CD4-positive, alpha-beta memory T cell (primary cell): Measurements from ENCODE around the gene RTKN2. TPM values are rescaled to one million over a fixed set of nuclear protein-coding genes. Genes with fewer than 3 reads are reported as not detected.
A peak's percentile ranks its signal among the peaks of the same experiment; 100 is the strongest.

Experiments used
- CTCF ChIA-PET: fragments of 350-600 bp; sonication (Branson Sonifier 250); formaldehyde crosslinking; loops from one replicate; lab custom pipeline; 2021; ENCODE audit warnings: inconsistent platforms; ENCODE audit not compliant: partially characterized antibody; lab: Charles Lee
- POLR2A ChIA-PET: fragments of 350-600 bp; sonication (Branson Sonifier 250); formaldehyde crosslinking; loops from one replicate; lab custom pipeline; 2021; ENCODE audit not compliant: partially characterized antibody; lab: Charles Lee
- DNase-seq, 5 donors: peaks; one replicate each; pipeline versions ENCODE4 v3.0.0 to v3.0.0-alpha.2; 2020 to 2022; ENCODE audit warnings: mixed read lengths in 1 of 5
- H3K27ac ChIP-seq: one replicate; pipeline ENCODE4 v1.7.0; 2013; ENCODE audit warnings: low read depth, low read length
- H3K27me3 ChIP-seq: 2 replicates; pipeline ENCODE4 v1.7.0; 2013; ENCODE audit warnings: mild to moderate bottlenecking, low read length, moderate library complexity; ENCODE audit not compliant: insufficient read depth
- H3K36me3 ChIP-seq: 2 replicates; pipeline ENCODE4 v1.7.0; 2013; ENCODE audit warnings: mild to moderate bottlenecking, low read length, moderate library complexity; ENCODE audit not compliant: insufficient read depth
- H3K4me1 ChIP-seq: 2 replicates; pipeline ENCODE4 v1.7.0; 2013; ENCODE audit warnings: mild to moderate bottlenecking, low read length, moderate library complexity; ENCODE audit not compliant: insufficient read depth
- H3K4me3 ChIP-seq, 2 donors: one replicate each; pipeline ENCODE4 v1.7.0; 2013; ENCODE audit warnings: low read length in 2 of 2, mild to moderate bottlenecking in 1 of 2
- H3K9me3 ChIP-seq, 2 donors: one replicate each; pipeline ENCODE4 v1.7.0; 2013; ENCODE audit warnings: low read length in 2 of 2, control low read depth in 1 of 2; ENCODE audit not compliant: control insufficient read depth in 1 of 2
- H3K27ac Mint-ChIP-seq, 7 donors: one replicate each; pipeline ENCODE4 v1.8.0; 2020 to 2021; ENCODE audit warnings: mixed read lengths in 7 of 7, mild to moderate bottlenecking in 6 of 7, inconsistent platforms in 3 of 7, moderate library complexity in 3 of 7
- H3K27me3 Mint-ChIP-seq, 2 donors: one replicate each; pipeline ENCODE4 v1.8.0; 2020 to 2021; ENCODE audit warnings: mixed read lengths in 2 of 2
- H3K36me3 Mint-ChIP-seq, 2 donors: one replicate each; pipeline ENCODE4 v1.8.0; 2020 to 2021; ENCODE audit warnings: mixed read lengths in 2 of 2, inconsistent platforms in 1 of 2, mild to moderate bottlenecking in 1 of 2
- H3K4me1 Mint-ChIP-seq, 4 donors: one replicate each; pipeline ENCODE4 v1.8.0; 2020 to 2021; ENCODE audit warnings: mixed read lengths in 4 of 4, mild to moderate bottlenecking in 1 of 4
- H3K4me3 Mint-ChIP-seq, 8 donors: one replicate each; pipeline ENCODE4 v1.8.0; 2020 to 2021; ENCODE audit warnings: mixed read lengths in 8 of 8, mild to moderate bottlenecking in 7 of 8, moderate library complexity in 6 of 8, inconsistent platforms in 3 of 8
- H3K9me3 Mint-ChIP-seq, 8 donors: one replicate each; pipeline ENCODE4 v1.8.0; 2020 to 2021; ENCODE audit warnings: mixed read lengths in 8 of 8, mild to moderate bottlenecking in 5 of 8, inconsistent platforms in 3 of 8, moderate library complexity in 1 of 8
- intact Hi-C: fragments of 100-400 bp; cut with micrococcal nuclease; formaldehyde crosslinking; loops from one replicate; pipeline ENCODE4 v1.15.1; 2023
- polyA plus RNA-seq, 2 donors: library from polyadenylated mRNA; unstranded; fragments of 300-500 nt; fragmentation: Illumina TruSeq; gene quantifications; one replicate each; pipeline ENCODE4 v1.2.3, GENCODE V29; 2021
- total RNA-seq, 2 experiments: library from RNA; stranded (reverse); gene quantifications; one replicate each; pipeline ENCODE4 v1.2.3, GENCODE V29; 2021

The RTKN2 gene
- total and polyA plus RNA-seq, 4 experiments from 2014 or later: 3.2 to 12.2 (median 8.2) TPM

GRCh38 chr10:62278441-62278910 lies 9.8 kb upstream of the RTKN2 start:
- H3K9me3 ChIP-seq: no peaks in the 10 kb centered on the region
- Mint-ChIP-seq H3K9me3 (no peaks in the 10 kb centered on the region), H3K27me3 (peaks cover 1 to 6% of the 10 kb centered on the region in 2 donors), H3K36me3 (no peaks in the 10 kb centered on the region), H3K27ac (no peak overlapping the region), H3K4me1 (no peaks in the 10 kb centered on the region), H3K4me3 (no peak overlapping the region)
- no peaks in the 10 kb centered on the region for H3K27me3 ChIP-seq
- no peaks in the 10 kb centered on the region for H3K4me1 ChIP-seq
- ChIA-PET CTCF (no interaction called here), POLR2A (no interaction called here)
- DNase-seq: no peak
- intact Hi-C loops: no loop called here
- H3K4me3 ChIP-seq: no peak overlapping the region
- H3K36me3 ChIP-seq: no peaks in the 10 kb centered on the region
- H3K27ac ChIP-seq: no peak overlapping the region

DNA sequence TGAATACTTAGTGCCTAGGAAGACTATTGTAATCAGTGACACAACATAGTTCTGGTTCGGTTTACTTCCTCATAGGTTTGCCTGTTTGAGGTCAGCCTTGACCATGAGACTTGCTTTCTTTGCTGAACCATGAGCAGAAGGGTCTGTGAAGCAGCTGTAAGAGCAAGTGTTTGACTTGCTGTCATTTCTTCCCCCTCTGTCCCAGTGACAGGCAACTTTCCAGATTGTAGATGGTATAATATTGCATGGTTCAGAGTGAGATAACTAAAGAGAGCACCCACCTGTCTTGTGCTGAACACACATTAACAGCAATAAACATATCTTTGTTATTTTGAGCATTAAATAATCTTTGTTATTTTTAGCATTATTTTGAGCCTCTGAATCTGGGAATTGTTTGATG lies 9.3 kb upstream of the RTKN2 start:
- Histone ChIP-seq H3K9me3 (no peaks in the 10 kb centered on the region), H3K4me3 (no peak overlapping the region), H3K36me3 (no peaks in the 10 kb centered on the region), H3K4me1 (no peaks in the 10 kb centered on the region), H3K27ac (no peak overlapping the region), H3K27me3 (no peaks in the 10 kb centered on the region)
- Mint-ChIP-seq H3K4me1 (no peaks in the 10 kb centered on the region), H3K4me3 (no peak overlapping the region), H3K36me3 (no peaks in the 10 kb centered on the region), H3K9me3 (no peaks in the 10 kb centered on the region), H3K27ac (no peak overlapping the region), H3K27me3 (peaks cover 1 to 6% of the 10 kb centered on the region in 2 donors)
- ChIA-PET CTCF (no interaction called here), POLR2A (no interaction called here)
- intact Hi-C loops: no loop called here
- no peak for DNase-seq

DNA sequence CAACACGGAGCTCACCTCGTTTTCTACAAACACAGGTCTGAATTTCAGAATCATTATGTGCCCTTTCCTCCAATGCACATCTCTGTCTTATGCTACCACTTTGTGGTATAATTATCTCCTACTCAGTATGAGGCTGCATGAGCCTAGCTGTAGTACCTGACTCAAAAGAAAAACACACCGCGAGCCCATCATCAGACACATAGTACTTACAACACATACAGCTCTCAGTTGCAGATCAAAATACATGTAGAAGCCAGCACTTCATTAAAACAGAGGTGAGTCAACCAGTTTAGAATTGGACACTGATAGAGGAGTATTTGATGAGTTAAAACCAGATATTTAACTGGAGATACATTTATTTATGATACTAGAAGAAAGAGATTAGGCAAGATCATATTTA lies 1.4 kb upstream of the RTKN2 start:
- ChIA-PET CTCF (interaction anchor here (0.9 kb wide), 1 partner anchor 37 kb away, joined by 3 read pairs; no protein-coding TSS in a partner anchor), POLR2A (no interaction called here)
- no peaks in the 10 kb centered on the region for H3K9me3 ChIP-seq
- peaks cover 16% of the 10 kb centered on the region for H3K4me1 ChIP-seq
- peaks cover 10% of the 10 kb centered on the region for H3K27me3 ChIP-seq
- peaks cover 6 to 19% (median 10%) of the 10 kb centered on the region in 4 donors for H3K4me1 Mint-ChIP-seq
- no peak for DNase-seq
- intact Hi-C loops: no loop called here
- no peaks in the 10 kb centered on the region for H3K9me3 Mint-ChIP-seq
- no peaks in the 10 kb centered on the region for H3K36me3 Mint-ChIP-seq
- no peak overlapping the region for H3K27ac ChIP-seq
- peak overlapping the region in 7 of 8 donors; percentile 16 to 88 (median 39) for H3K4me3 Mint-ChIP-seq
- peaks cover 3 to 4% of the 10 kb centered on the region in 2 donors for H3K27me3 Mint-ChIP-seq
- H3K27ac Mint-ChIP-seq: no peak overlapping the region
- no peak overlapping the region for H3K4me3 ChIP-seq
- H3K36me3 ChIP-seq: no peaks in the 10 kb centered on the region

DNA sequence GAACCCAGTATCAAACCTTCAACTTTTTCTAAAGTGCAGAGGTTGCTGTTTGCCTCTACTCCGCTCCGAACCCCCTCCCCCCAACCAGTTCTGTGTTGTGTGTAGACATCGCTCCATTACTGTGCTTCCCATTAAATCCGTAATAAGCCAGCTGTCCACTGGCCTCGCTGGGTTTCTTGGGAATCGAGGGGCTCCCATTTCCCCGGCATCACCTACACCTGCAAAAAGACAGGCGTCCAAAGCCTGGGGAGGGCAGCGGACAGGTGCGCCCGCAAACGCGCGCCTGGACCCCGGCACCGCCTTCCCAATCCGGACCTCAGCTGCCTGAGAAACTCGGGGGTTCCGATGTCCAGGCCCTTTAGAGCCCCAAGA lies 631 bp downstream of the RTKN2 start:
- peaks cover 16% of the 10 kb centered on the region for H3K4me1 ChIP-seq
- peak overlapping the region in 1 of 2 donors; percentile 73 for H3K4me3 ChIP-seq
- intact Hi-C loops: loop anchor here (5.0 kb wide), 1 partner anchor 114 kb away; no protein-coding TSS in a partner anchor
- H3K9me3 ChIP-seq: no peaks in the 10 kb centered on the region
- peak overlapping the region; percentile 75 to 94 (median 87) for H3K4me3 Mint-ChIP-seq
- H3K9me3 Mint-ChIP-seq: peaks cover 0 to 1% (median 0%) of the 10 kb centered on the region in 8 donors
- no peak for DNase-seq
- H3K27ac Mint-ChIP-seq: no peak overlapping the region
- peaks cover 10% of the 10 kb centered on the region for H3K27me3 ChIP-seq
- no peaks in the 10 kb centered on the region for H3K36me3 Mint-ChIP-seq
- peaks cover 3 to 4% of the 10 kb centered on the region in 2 donors for H3K27me3 Mint-ChIP-seq
- ChIA-PET POLR2A (interaction anchor here (1.4 kb wide), 1 partner anchor 35 kb away, joined by 5 read pairs; no protein-coding TSS in a partner anchor), CTCF (interaction anchor here (1.1 to 1.6 kb wide), 2 partner anchors 23 to 146 kb away, joined by 3 read pairs; no protein-coding TSS in a partner anchor)
- no peak overlapping the region for H3K27ac ChIP-seq
- H3K36me3 ChIP-seq: no peaks in the 10 kb centered on the region
- peaks cover 6 to 21% (median 12%) of the 10 kb centered on the region in 4 donors for H3K4me1 Mint-ChIP-seq

GRCh38 chr10:62266611-62267010 lies 2.0 kb downstream of the RTKN2 start:
- no peak overlapping the region for H3K4me3 ChIP-seq
- no peaks in the 10 kb centered on the region for H3K9me3 ChIP-seq
- ChIA-PET POLR2A (interaction anchor here (0.8 to 1.4 kb wide), 2 partner anchors 108 to 228 kb away, joined by 3 to 4 read pairs; partner anchors contain the start of gene ZNF365), CTCF (interaction anchor here (1.3 to 4.4 kb wide), 9 partner anchors 21 to 817 kb away, joined by 3 to 27 read pairs (median 9); no protein-coding TSS in a partner anchor)
- peaks cover 16% of the 10 kb centered on the region for H3K4me1 ChIP-seq
- DNase-seq: no peak
- H3K36me3 ChIP-seq: no peaks in the 10 kb centered on the region
- no peak overlapping the region for H3K27ac ChIP-seq
- peaks cover 10% of the 10 kb centered on the region for H3K27me3 ChIP-seq
- H3K4me1 Mint-ChIP-seq: peaks cover 6 to 21% (median 12%) of the 10 kb centered on the region in 4 donors
- H3K9me3 Mint-ChIP-seq: peaks cover 0 to 1% (median 0%) of the 10 kb centered on the region in 8 donors
- H3K27ac Mint-ChIP-seq: no peak overlapping the region
- no peaks in the 10 kb centered on the region for H3K36me3 Mint-ChIP-seq
- intact Hi-C loops: loop anchor here (5.0 kb wide), 1 partner anchor 116 kb away; no protein-coding TSS in a partner anchor
- H3K27me3 Mint-ChIP-seq: peaks cover 3 to 4% of the 10 kb centered on the region in 2 donors
- peak overlapping the region in 1 of 8 donors; percentile 1 for H3K4me3 Mint-ChIP-seq

- no peaks in the 10 kb centered on the region for H3K36me3 Mint-ChIP-seq
- peak overlapping the region in 3 of 8 donors; percentile 7 to 47 (median 20) for H3K4me3 Mint-ChIP-seq
- no peak overlapping the region for H3K27ac ChIP-seq
- H3K27me3 ChIP-seq: peaks cover 10% of the 10 kb centered on the region
- H3K9me3 Mint-ChIP-seq: peaks cover 0 to 1% (median 0%) of the 10 kb centered on the region in 8 donors
- H3K27ac Mint-ChIP-seq: peak overlapping the region in 1 of 7 donors; percentile 24
- POLR2A ChIA-PET: interaction anchor here (1.4 kb wide), 1 partner anchor 227 kb away, joined by 3 read pairs; no protein-coding TSS in a partner anchor
- no peaks in the 10 kb centered on the region for H3K36me3 ChIP-seq
- H3K9me3 ChIP-seq: no peaks in the 10 kb centered on the region
- H3K4me1 ChIP-seq: peaks cover 16% of the 10 kb centered on the region
- H3K4me3 ChIP-seq: no peak overlapping the region
- H3K27me3 Mint-ChIP-seq: peaks cover 3 to 4% of the 10 kb centered on the region in 2 donors
- intact Hi-C loops: loop anchor here (5.0 kb wide), 1 partner anchor 116 kb away; no protein-coding TSS in a partner anchor
- DNase-seq: no peak
- peaks cover 6 to 21% (median 12%) of the 10 kb centered on the region in 4 donors for H3K4me1 Mint-ChIP-seq
- CTCF ChIA-PET: interaction anchor here (0.7 to 4.4 kb wide), 12 partner anchors 21 to 818 kb away, joined by 3 to 27 read pairs (median 5); no protein-coding TSS in a partner anchor
Observed at GRCh38 chr10:62266147-62266546, 2.5 kb downstream of the RTKN2 start.
